B cell (primary cell): ENCODE data around the gene KLK6. TPM values are rescaled to one million over a fixed set of nuclear protein-coding genes. Genes with fewer than 3 reads are reported as not detected.

Experiments used
- ATAC-seq: fragments of 200-7000 bp; cut with Tn5 transposase; one replicate; pipeline ENCODE4 v1.10.0; 2021; ENCODE audit warnings: low read depth, mild to moderate bottlenecking, moderate number of reproducible peaks, moderate library complexity
- CTCF ChIA-PET: fragments of 350-600 bp; sonication (Branson Sonifier 250); formaldehyde crosslinking; loops from one replicate; lab custom pipeline; 2021; ENCODE audit warnings: antibody characterized with exemption, inconsistent platforms; lab: Charles Lee
- POLR2A ChIA-PET: fragments of 350-600 bp; sonication (Branson Sonifier 250); formaldehyde crosslinking; loops from one replicate; lab custom pipeline; 2021; ENCODE audit warnings: antibody characterized with exemption; lab: Charles Lee
- DNase-seq: peaks from one replicate; pipeline ENCODE4 v3.0.0; 2013
- H2AFZ ChIP-seq: 2 replicates; pipeline ENCODE4 v1.6.1; 2012; ENCODE audit warnings: mild to moderate bottlenecking, low read depth, low read length; ENCODE audit not compliant: insufficient read depth, poor library complexity, severe bottlenecking
- H3K27ac ChIP-seq, 2 donors: 1 replicate in 1 of 2; 2 replicates in 1 of 2; pipeline ENCODE4 v1.5.1; 2012 to 2013; ENCODE audit warnings: low read length in 2 of 2, mild to moderate bottlenecking in 2 of 2, moderate library complexity in 1 of 2
- H3K27me3 ChIP-seq, 4 experiments: fragments of 200-600 bp in 1 of 4; sonication (generic) in 1 of 4; replicated peaks in 1 of 4; 1 replicate in 2 of 4; 2 replicates in 2 of 4; pipeline versions ENCODE4 v1.6.1 to v1.7.0; 2013 to 2016; ENCODE audit warnings: low read length in 3 of 4, mild to moderate bottlenecking in 2 of 4, mixed read lengths in 1 of 4, moderate library complexity in 1 of 4; ENCODE audit not compliant: insufficient read depth in 4 of 4, control insufficient read depth in 3 of 4; ENCODE audit errors: control extremely low read depth in 1 of 4
- H3K36me3 ChIP-seq, 2 experiments: replicated peaks in 1 of 2; 1 replicate in 1 of 2; 2 replicates in 1 of 2; pipeline versions ENCODE4 v1.6.1 to v1.7.1; 2013; ENCODE audit warnings: low read length in 1 of 2; ENCODE audit not compliant: insufficient read depth in 2 of 2, control insufficient read depth in 1 of 2; ENCODE audit errors: control extremely low read depth in 1 of 2, extremely low read depth in 1 of 2
- H3K4me1 ChIP-seq, 2 donors: fragments of 200-600 bp in 1 of 2; sonication (generic) in 1 of 2; 1 replicate in 1 of 2; 2 replicates in 1 of 2; pipeline versions ENCODE4 v1.5.1 to v1.6.1; 2013 to 2017; ENCODE audit warnings: low read length in 2 of 2; ENCODE audit not compliant: control insufficient read depth in 2 of 2, insufficient read depth in 2 of 2
- H3K4me2 ChIP-seq: replicated peaks from 2 replicates; pipeline ENCODE3; 2012; ENCODE audit warnings: mild to moderate bottlenecking, low read depth, low read length; ENCODE audit not compliant: poor library complexity, severe bottlenecking
- H3K4me3 ChIP-seq, 5 experiments: fragments of 200-600 bp in 1 of 5; sonication (generic) in 1 of 5; 1 replicate in 3 of 5; 2 replicates in 2 of 5; pipeline versions ENCODE4 v1.5.1 to v1.7.0; 2011 to 2016; ENCODE audit warnings: low read length in 4 of 5, mild to moderate bottlenecking in 4 of 5, low read depth in 2 of 5, control low read depth in 1 of 5, moderate library complexity in 1 of 5; ENCODE audit not compliant: insufficient read depth in 1 of 5; ENCODE audit errors: control extremely low read depth in 1 of 5, extremely low read depth in 1 of 5
- H3K79me2 ChIP-seq: fragments of 200-600 bp; sonication (generic); one replicate; pipeline ENCODE4 v1.6.0; 2016; ENCODE audit warnings: low read length; ENCODE audit not compliant: control insufficient read depth, insufficient read depth
- H3K9ac ChIP-seq: fragments of 200-600 bp; sonication (generic); 2 replicates; pipeline ENCODE4 v1.6.1; 2017; ENCODE audit warnings: mild to moderate bottlenecking, low read length, moderate library complexity
- H3K9me3 ChIP-seq, 3 donors: one replicate each; pipeline versions ENCODE4 v1.6.1 to v1.7.1; 2013; ENCODE audit warnings: low read length in 2 of 3; ENCODE audit not compliant: control insufficient read depth in 2 of 3, insufficient read depth in 1 of 3; ENCODE audit errors: control extremely low read depth in 1 of 3
- H4K20me1 ChIP-seq: 2 replicates; pipeline ENCODE4 v1.6.0; 2012; ENCODE audit warnings: mild to moderate bottlenecking, low read length; ENCODE audit not compliant: insufficient read depth, control insufficient read depth, poor library complexity, severe bottlenecking
- H3K27ac Mint-ChIP-seq: one replicate; pipeline ENCODE4 v1.8.0; 2021; ENCODE audit warnings: mixed read lengths
- H3K27me3 Mint-ChIP-seq: one replicate; pipeline ENCODE4 v1.8.0; 2021; ENCODE audit warnings: mixed read lengths
- H3K4me1 Mint-ChIP-seq: one replicate; pipeline ENCODE4 v1.8.0; 2021; ENCODE audit warnings: mixed read lengths
- H3K4me3 Mint-ChIP-seq: one replicate; pipeline ENCODE4 v1.8.0; 2021; ENCODE audit warnings: mixed read lengths
- H3K9me3 Mint-ChIP-seq: one replicate; pipeline ENCODE4 v1.8.0; 2022; ENCODE audit warnings: mixed read lengths; ENCODE audit not compliant: insufficient read depth
- EZH2 ChIP-seq: IDR thresholded peaks from 2 replicates; pipeline ENCODE4 v1.6.1; 2012; ENCODE audit warnings: borderline replicate concordance, low read depth, mild to moderate bottlenecking, moderate library complexity, low read length; ENCODE audit not compliant: insufficient read depth, poor library complexity, severe bottlenecking
- WGBS: methylation state at CpG from one replicate; pipeline ENCODE4 v1.1.5; 2013; ENCODE audit warnings: missing lambda C conversion rate; ENCODE audit not compliant: insufficient coverage; 5-methylcytosine and 5-hydroxymethylcytosine counted together
- intact Hi-C: fragments of 100-400 bp; cut with micrococcal nuclease; formaldehyde crosslinking; loops from one replicate; pipeline ENCODE4 v1.10.0; 2022
- polyA minus RNA-seq: library from RNA; depleted of rRNA, polyadenylated mRNA; stranded (reverse); fragments of >200 nt; gene quantifications from 2 replicates; pipeline ENCODE4 v1.2.3, GENCODE V29; 2012
- polyA plus RNA-seq: library from polyadenylated mRNA; depleted of rRNA; stranded (reverse); fragments of >200 nt; gene quantifications from 2 replicates; pipeline ENCODE4 v1.2.3, GENCODE V29; 2012
- total RNA-seq, 2 donors: library from RNA; stranded (reverse); fragments of 120-200 nt in 1 of 2; gene quantifications; 1 replicate in 1 of 2; 2 replicates in 1 of 2; pipeline versions ENCODE4 v1.2.3 to v1.2.4, GENCODE V29; 2013 to 2022
- TF ChIP-seq, protein P1 (sequence below): fragments of 200-600 bp; IDR thresholded peaks from one replicate; pipeline ENCODE4 v1.8.0; 2022; ENCODE audit warnings: antibody characterized with exemption, mild to moderate bottlenecking

The KLK6 gene
- not detected in 2 replicates for total RNA-seq
- total RNA-seq (2013), result not detected
- not detected in 2 replicates for polyA plus RNA-seq
- not detected in 2 replicates for polyA minus RNA-seq

DNA sequence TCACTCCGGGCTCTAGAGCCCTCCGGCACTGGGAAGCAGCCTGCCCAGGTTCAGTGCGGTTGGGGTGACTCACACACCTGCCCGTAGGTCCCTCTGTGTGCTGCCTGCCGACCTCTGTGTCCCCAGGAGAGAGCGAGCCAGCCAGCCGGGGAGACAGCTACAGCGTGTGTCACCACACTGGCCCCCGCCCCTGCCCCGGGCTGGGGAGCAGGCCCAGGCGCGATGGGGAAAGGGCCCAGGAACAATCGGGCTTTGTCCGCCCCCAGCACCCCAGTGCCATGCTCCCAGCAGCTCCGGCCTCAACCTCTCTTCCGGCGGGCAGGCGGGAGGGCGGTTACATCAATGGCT lies at the start of gene KLK6:
TSS of gene KLK6 (minus strand) at position 179 of the 348 bp plus-strand sequence. CDS start 1,487 bp downstream, outside the sequence.
- Histone ChIP-seq H3K4me1 (no peaks in the 10 kb centered on the region), H3K9me3 (no peaks in the 10 kb centered on the region), H3K4me3 (no peak within 1 kb of the TSS), H3K27ac (no peak within 1 kb of the TSS), H4K20me1 (no peaks in the 10 kb centered on the region), H2AFZ (no peak within 1 kb of the TSS), H3K79me2 (no peaks in the 10 kb centered on the region), H3K9ac (no peak within 1 kb of the TSS), H3K36me3 (no peaks in the 10 kb centered on the region), H3K27me3 (peaks cover 0 to 12% (median 0%) of the 10 kb centered on the region in 4 experiments), H3K4me2 (no peak within 1 kb of the TSS)
- POLR2A ChIA-PET, result no interaction called here
- H3K27ac Mint-ChIP-seq, result no peak within 1 kb of the TSS
- no peaks in the 10 kb centered on the region for H3K4me1 Mint-ChIP-seq
- 81% methylated on average over 19 of the region's 19 CpGs for WGBS
- CTCF ChIA-PET, result no interaction called here
- intact Hi-C loops, result no loop called here
- no peaks in the 10 kb centered on the region for H3K9me3 Mint-ChIP-seq
- H3K4me3 Mint-ChIP-seq, result no peak within 1 kb of the TSS
- ATAC-seq (no peak), DNase-seq (no peak)
- peaks cover 44% of the 10 kb centered on the region for H3K27me3 Mint-ChIP-seq
- TF ChIP-seq, protein P1, sequence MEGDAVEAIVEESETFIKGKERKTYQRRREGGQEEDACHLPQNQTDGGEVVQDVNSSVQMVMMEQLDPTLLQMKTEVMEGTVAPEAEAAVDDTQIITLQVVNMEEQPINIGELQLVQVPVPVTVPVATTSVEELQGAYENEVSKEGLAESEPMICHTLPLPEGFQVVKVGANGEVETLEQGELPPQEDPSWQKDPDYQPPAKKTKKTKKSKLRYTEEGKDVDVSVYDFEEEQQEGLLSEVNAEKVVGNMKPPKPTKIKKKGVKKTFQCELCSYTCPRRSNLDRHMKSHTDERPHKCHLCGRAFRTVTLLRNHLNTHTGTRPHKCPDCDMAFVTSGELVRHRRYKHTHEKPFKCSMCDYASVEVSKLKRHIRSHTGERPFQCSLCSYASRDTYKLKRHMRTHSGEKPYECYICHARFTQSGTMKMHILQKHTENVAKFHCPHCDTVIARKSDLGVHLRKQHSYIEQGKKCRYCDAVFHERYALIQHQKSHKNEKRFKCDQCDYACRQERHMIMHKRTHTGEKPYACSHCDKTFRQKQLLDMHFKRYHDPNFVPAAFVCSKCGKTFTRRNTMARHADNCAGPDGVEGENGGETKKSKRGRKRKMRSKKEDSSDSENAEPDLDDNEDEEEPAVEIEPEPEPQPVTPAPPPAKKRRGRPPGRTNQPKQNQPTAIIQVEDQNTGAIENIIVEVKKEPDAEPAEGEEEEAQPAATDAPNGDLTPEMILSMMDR, result no peak
- TF ChIP-seq EZH2, result no peak

DNA sequence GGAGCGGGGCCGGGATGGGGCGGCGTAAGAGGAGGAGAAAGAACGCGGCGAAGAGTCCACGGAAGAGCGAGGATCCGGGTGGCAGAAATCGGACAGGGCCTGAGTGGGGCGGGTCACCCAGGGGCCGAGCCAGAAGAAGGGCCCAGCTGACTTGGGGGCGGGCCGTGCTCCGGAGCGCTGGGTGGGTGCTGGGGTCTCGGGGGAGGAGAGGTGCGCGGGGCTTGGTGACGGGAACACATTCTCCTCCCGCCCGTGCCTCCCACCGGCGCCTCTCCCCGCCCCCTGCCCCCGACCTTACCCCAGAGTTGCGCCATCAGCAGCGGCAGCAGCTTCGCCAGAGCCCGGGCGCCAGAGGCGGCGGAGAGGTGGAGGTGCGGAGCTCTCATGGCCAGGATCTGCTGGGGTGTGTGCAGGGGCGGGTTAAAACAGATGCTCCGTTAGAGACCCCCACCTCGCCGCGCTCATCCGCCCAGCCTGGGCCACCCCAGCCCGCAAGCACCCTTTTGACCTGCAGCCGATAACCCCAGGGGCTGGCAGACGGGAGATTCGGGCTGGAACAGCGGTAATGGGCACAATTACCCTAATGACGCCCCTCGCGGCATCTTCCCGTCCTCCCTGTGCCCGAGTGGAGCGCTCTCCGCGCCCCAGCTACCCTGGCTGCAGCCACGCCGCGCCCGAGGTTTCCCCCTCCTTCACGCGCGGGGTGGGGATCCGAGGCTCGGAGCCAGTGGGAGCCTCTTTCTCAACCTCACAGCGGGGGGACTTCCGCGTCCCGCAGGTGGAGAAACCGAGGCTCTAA lies 49.6 kb upstream of the KLK6 start:
- H3K4me3 ChIP-seq, result no peak overlapping the region
- H3K27me3 ChIP-seq, result peaks cover 0 to 50% (median 29%) of the 10 kb centered on the region in 4 experiments
- H3K27ac ChIP-seq, result no peak overlapping the region
- no peak overlapping the region for H3K9ac ChIP-seq
- no peaks in the 10 kb centered on the region for H3K36me3 ChIP-seq
- no peak overlapping the region for H2AFZ ChIP-seq
- intact Hi-C loops, result no loop called here
- Mint-ChIP-seq H3K4me3 (peak overlapping the region; percentile 29), H3K27ac (no peak overlapping the region), H3K27me3 (peaks cover 52% of the 10 kb centered on the region), H3K4me1 (peaks cover 17% of the 10 kb centered on the region), H3K9me3 (no peaks in the 10 kb centered on the region)
- ChIA-PET CTCF (no interaction called here), POLR2A (no interaction called here)
- ATAC-seq (no peak), DNase-seq (no peak)
- 5% methylated on average over 63 of the region's 68 CpGs for WGBS
- no peaks in the 10 kb centered on the region for H4K20me1 ChIP-seq
- peak overlapping the region; percentile 33 for H3K4me2 ChIP-seq
- H3K4me1 ChIP-seq, result peaks cover 7 to 15% of the 10 kb centered on the region in 2 donors
- peaks cover 0 to 30% (median 0%) of the 10 kb centered on the region in 3 donors for H3K9me3 ChIP-seq
- TF ChIP-seq, protein P1, result no peak
- TF ChIP-seq EZH2, result no peak
- no peaks in the 10 kb centered on the region for H3K79me2 ChIP-seq
